Embryonic facial prominence (tissue), 1 donor: Measurements from ENCODE around the gene PACS1.
"Not testable (repeated sequence)": the region's sequence is repeated elsewhere in the genome, so short reads cannot be mapped to it uniquely, and the experiment has no call there.

Source experiments
- DNase-seq: peaks from one replicate; pipeline ENCODE4 v3.0.0-alpha.2; 2016; ENCODE audit errors: extremely low spot score

PACS1 gene

DNA sequence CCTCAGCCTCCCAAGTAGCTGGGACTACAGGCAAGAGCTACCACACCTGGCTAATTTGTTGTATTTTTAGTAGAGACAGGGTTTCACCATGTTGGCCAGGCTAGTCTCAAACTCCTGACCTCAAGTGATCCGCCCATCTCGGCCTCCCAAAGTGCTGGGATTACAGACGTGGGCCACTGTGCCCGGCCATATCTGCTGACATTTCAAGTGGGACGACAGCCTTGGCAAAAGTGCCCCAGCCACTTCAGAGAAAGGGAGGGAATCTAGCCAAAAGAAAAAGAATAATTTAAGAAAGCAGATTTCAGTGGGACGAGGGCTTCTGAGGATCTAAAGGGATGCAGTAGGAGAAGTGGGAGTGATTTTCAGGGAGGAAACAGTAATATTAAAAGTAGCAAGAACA is 183.0 kb downstream of the PACS1 start:
- DNase-seq: not testable (repeated sequence)

- no peak for DNase-seq
Observed at GRCh38 chr11:66258473-66258893, 188.4 kb downstream of the PACS1 start.

DNA sequence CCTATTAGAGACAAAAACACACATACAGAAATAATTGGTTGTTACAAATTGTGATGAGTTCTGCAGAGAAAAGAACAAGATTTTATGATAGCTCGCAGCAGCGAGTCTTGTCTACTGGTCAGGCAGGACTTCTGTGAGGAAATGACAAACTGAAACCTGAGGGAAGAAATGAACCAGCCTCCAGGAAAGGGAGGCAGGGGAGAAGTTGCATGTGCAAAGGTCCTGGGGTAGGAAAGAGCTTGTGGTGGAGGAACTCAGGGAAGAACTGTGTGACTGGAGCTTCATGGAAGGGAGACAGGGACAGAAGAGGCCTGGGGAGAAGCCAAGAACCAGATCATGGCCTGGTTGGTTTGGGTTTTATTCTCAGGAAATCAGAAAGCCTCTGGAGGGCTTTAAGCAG is 189.2 kb downstream of the PACS1 start:
- no peak for DNase-seq

GRCh38 chr11:66259956-66260355 is 189.9 kb downstream of the PACS1 start:
- DNase-seq: no peak

DNA sequence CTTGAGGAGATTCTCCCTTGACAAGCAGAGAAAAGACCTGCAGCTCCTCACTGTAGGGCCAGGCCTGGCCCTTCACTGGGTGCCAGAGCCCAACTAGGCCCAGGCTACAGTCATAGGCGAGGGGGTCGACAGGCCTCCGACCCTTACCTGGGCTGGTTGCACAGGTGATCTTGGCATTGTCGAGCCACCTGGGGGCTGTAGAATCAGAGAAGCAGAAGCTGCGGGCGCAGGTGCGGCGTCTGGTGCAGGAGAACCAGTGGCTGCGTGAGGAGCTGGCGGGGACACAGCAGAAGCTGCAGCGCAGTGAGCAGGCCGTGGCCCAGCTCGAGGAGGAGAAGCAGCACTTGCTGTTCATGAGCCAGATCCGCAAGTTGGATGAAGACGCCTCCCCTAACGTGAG is 191.5 kb downstream of the PACS1 start:
- no peak for DNase-seq

- no peak for DNase-seq
Observed at GRCh38 chr11:66262191-66262590, 192.1 kb downstream of the PACS1 start.

DNA sequence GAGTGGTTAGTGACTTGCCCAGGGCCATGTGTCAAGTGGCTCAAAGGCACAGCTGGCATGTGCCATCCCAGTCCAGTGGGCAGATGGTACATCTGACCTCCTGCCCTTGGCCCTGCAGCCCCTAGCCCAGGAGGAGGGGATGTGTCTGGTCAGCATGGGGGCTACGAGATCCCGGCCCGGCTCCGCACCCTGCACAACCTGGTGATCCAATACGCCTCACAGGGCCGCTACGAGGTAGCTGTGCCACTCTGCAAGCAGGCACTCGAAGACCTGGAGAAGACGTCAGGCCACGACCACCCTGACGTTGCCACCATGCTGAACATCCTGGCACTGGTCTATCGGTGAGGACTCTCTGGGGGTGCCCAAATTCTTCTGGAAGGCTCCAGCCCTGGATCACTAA is 192.6 kb downstream of the PACS1 start:
- DNase-seq: no peak

GRCh38 chr11:66263231-66263630 is 193.2 kb downstream of the PACS1 start:
- DNase-seq: no peak

DNA sequence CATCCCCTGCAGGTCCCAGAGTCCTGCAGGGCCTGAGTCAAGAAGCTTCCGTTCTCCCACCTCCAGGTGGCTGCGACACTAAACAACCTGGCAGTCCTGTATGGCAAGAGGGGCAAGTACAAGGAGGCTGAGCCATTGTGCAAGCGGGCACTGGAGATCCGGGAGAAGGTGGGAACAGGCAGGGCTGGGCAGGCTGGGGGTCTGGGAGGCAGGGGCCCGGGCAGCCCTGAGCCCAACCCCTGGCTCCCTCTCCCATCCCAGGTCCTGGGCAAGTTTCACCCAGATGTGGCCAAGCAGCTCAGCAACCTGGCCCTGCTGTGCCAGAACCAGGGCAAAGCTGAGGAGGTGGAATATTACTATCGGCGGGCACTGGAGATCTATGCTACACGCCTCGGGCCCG is 193.7 kb downstream of the PACS1 start:
- DNase-seq: no peak

DNA sequence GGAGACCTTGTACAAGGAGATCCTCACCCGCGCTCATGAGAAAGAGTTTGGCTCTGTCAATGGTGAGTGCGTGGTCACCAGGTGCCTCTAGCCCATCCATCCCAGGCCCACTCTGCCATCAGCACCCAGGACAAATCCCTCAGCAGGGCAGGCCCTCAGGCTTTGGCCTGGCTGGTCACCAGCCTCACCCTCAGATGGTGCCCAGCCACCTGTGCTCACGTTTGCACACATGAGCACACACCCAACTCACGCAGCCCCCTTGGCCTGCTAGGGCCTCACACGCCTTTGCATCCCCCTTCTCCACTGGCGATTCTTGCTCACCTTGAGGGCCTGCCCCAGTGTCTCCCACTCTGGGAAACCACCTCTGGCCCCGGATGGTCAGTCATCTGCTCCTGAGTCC is 194.3 kb downstream of the PACS1 start:
- no peak for DNase-seq

GRCh38 chr11:66264914-66265313 is 194.8 kb downstream of the PACS1 start:
- no peak for DNase-seq

DNA sequence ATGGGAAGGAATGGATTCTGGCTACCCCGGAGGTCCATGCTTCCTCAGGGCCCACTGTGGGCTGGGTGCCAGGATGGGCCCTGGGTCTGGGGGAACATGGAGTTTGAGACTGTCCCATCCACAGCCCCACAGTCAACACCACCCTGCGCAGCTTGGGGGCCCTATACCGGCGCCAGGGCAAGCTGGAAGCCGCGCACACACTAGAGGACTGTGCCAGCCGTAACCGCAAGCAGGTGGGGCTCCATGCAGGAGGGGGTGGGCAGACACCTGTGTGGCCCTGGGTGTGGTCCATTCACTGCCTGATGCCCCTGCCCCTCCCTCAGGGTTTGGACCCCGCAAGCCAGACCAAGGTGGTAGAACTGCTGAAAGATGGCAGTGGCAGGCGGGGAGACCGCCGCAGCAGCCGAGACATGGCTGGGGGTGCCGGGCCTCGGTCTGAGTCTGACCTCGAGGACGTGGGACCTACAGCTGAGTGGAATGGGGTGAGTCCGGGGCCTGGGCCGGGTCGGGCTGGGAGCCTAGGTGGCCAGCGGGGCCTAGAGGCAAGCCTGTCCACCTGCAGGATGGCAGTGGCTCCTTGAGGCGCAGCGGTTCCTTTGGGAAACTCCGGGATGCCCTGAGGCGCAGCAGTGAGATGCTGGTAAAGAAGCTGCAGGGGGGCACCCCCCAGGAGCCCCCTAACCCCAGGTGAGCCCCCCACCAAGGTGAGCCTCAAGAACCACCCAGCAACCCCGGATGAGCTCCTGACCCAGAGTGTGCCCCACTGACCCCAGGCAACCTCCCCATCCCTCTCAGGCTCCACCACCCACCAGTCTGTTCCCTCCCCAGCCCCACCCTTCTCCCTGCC is 195.7 kb downstream of the PACS1 start:
- DNase-seq: no peak

DNA sequence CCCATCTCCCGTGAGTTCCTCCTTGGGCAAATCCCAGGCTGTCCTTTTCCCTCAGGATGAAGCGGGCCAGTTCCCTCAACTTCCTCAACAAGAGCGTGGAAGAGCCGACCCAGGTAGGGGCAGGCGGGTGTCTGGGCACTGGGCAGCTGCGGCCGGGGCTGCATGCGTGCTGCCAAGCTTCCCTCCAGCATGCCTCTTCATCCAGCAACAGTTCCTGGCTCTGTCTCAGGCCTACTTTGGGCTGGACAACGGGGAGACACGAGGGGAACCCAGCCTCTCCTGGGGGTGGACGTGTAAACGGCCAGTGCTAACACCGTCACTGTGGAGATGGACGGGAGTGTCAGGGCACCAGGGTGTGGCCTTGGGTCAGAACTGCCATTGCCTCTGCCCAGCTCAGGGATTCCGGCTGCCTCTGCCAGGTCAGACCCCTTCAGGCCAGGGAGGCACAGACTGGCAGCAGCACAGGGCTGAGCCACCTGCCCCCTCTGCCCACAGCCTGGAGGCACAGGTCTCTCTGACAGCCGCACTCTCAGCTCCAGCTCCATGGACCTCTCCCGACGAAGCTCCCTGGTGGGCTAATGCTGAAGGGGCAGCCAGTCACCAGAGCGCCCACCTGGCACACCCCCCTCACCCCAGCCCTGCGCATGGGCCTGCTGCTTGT is 196.4 kb downstream of the PACS1 start:
- DNase-seq: no peak

- no peak for DNase-seq
Observed at GRCh38 chr11:66267039-66267378, 196.9 kb downstream of the PACS1 start.

GRCh38 chr11:66267379-66268243 is 197.5 kb downstream of the PACS1 start:
- DNase-seq: peak; percentile 71

DNA sequence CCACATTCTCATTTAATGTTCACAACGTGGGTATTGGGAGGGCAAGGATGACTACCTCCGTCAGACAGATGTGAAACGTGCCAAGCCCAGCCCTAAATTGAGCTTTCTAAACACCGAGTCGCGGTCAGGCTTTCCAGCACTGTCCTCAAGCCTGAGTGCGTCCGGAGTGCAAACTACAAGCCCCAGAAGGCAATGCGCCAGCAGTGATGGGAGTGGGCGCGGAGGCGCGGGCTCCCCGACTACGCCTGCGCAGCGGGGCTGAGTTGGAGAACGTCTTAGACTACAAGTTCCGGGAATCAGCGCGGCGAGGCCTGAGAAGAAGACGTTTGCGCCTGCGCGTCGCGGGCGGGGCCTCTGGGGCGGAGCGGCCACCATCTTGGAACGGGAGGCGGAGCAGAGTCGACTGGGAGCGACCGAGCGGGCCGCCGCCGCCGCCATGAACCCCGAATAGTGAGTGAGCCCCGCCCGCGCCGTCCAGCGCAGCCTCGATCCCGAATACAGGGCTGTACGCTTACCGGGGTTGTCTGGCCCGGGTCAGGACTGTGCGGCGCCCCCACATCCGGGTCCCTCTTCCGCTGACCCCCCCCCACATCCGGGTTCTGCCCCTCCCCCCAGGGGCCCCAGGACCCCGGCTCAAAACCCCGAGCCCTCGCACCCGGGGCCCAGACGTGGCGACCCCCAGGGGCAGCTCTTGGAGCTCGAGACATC is 198.3 kb downstream of the PACS1 start, which contains the start of gene RAB1B:
TSS of gene RAB1B (plus strand) at position 396 of the 708 bp plus-strand sequence. CDS start at position 437, 41 bp downstream.
- peak; percentile 100 for DNase-seq

DNA sequence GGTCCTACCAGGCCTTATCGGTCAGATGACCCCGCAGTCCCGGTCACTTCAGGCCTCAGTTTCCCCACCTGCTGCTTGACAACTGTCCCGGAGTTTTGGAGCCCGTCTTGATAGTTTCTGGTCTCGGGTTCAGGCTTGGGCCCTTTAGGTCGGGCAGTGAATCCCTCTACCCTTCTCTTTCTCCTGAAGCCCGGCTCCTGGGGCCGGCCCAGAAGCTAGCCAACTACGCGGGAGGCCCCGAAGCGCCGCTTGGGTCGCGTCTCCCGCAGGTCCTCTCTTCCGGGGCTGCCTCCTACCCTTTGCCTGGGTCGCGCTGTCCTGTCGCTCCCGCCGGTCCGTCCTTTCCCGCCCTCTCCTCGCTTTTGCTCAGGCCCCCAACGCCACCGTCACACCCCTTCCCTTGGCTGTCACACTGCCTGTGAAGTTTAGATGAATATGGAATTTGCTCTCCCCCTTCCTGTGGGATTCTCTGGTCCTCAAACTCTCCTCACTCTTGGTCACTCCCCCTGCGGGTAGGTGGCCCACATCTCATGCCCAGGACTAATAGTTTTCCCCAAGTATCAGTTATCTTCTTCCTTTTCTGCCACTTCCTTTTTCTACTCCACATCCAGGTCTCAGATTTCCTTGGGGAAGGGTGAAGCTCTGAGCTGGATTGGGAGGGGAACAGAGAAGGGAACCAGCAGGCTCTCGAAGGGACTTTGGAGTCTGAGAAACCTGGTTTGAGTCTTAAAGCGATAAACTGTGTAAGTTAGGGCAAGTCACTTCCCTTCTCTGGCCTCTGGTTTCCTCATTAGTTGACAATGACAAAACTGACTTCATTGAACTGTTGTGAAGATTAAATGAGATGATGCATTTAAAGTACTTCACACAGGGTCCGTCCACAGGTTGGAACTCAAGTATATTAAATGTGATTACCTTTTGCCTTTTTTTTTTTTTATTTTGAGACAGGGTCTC is 199.2 kb downstream of the PACS1 start:
- DNase-seq: no peak

DNA sequence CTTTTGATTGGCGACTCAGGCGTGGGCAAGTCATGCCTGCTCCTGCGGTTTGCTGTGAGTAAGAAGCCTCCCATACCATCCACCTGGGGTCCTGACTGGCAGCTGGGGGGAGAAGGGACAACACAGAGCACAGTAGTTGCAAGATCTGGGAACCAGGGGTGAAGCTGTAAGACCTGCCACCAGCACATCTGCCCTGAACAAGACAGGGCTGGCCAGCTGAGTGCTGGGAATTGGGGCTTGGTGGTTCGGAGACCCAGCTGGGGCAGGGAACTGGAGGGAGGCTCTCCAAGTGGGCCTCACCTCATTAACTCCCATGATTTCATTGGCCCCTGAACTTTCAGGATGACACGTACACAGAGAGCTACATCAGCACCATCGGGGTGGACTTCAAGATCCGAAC is 201.7 kb downstream of the PACS1 start:
- no peak for DNase-seq

DNA sequence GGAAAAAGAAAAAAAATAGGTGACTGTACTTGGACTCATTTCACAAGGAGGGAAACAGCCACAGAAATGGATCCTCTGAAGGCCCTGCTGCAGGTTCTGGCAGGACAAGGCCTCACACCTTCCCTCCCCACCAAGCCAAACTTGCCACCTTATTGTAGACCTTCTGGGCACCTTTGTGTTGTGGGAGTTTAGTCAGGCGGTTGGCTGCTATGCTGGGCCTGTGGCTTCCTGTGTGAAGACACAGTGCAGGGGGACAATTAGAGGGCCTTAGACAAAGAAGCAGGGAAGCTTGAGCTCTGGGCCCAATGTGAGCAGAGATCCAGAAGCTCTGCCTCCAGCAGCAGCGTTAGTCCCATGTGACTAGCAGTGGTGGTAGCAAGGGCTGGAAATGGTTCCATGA is 202.5 kb downstream of the PACS1 start:
- DNase-seq: no peak

DNA sequence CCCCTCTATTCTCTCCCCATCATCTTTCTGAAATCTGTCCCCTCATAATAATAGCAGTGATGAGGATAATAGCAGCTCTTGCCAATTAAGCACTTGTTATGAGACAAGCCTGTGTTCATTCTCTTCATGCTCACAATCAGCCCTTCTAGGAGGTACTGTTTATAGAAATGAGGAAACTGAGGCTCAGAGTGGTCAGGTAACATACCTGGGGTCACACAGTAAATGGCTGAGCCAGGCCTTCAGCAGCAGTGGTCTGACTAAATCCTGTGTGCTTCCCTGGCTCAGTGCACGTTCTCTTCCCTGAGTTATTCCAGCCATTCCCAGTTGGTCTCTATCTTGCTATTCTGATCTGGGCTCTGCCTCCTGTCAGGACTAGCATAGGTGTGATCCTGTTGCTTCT is 204.1 kb downstream of the PACS1 start:
- DNase-seq: no peak

DNA sequence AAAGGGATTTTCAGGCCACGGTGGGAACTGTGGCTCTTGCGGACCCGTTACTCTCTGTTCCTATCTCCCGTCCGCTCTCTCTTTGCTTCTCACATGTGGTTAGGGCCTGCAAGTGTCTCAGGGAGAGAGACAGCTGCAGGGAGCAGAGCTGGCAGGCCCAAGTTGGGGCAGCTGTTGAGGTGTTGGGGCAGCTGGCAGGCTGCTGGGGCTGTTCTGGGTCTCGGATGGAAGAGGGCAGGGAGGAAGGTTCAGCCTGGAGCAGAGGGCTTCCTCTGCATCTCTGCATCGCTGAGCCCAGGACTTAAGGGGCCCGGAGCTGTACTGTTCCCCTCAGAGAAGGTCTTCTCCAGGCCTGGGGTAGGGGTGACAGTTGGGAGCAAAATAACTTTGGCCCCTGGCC is 205.3 kb downstream of the PACS1 start:
- DNase-seq: no peak
